Left cardiac atrium (tissue), 4 donors: ENCODE data around the gene HDAC4. TPM values are rescaled to one million over a fixed set of nuclear protein-coding genes. Genes with fewer than 3 reads are reported as not detected.
A peak's percentile ranks its signal among the peaks of the same experiment; 100 is the strongest.
"Not testable (repeated sequence)": the region's sequence is repeated elsewhere in the genome, so short reads cannot be mapped to it uniquely, and the experiment has no call there.

ENCODE experiments used
- ATAC-seq, 2 donors: fragments of 200-7000 bp; cut with Tn5 transposase; one replicate each; pipeline ENCODE4 v1.9.1; 2020; ENCODE audit warnings: mild to moderate bottlenecking in 2 of 2, moderate library complexity in 2 of 2
- DNase-seq: peaks from one replicate; pipeline ENCODE4 v3.0.0-alpha.2; 2020
- intact Hi-C, 2 donors: fragments of 100-400 bp; cut with DNase I; formaldehyde crosslinking; loops; one replicate each; pipeline versions ENCODE4 v1.14.1 to v1.15.1; 2022 to 2023
- long read RNA-seq: library from polyadenylated mRNA; unstranded; transcript quantifications from one replicate; pipeline ENCODE4 v2.0.0, GENCODE V29; 2021
- total RNA-seq, 2 donors: library from RNA; stranded (reverse); fragmentation: NEBNext Ultra II Directional; extraction: Animal tissue kit (Norgen Biotek cat#: 25700); gene quantifications; one replicate each; pipeline ENCODE4 v1.2.1, GENCODE V29; 2021
- donor health status: DM: no; HTN: yes; CAD: no.
- donor health status: DM: no; HTN: yes; CAD: no; lungs with severe emphysema.
- donor health status: DM: yes; HTN: yes; CAD: no.
- donor health status: Dilated cardiomyopathy.

The HDAC4 gene
- 10 to 100 TPM; 25.6 to 31.2 TPM for total RNA-seq
- long read RNA-seq, partial matches to known transcripts, result 4 of 12 reads
- long read RNA-seq, other reads (novel, unspliced or antisense), result 8 of 12 reads

DNA sequence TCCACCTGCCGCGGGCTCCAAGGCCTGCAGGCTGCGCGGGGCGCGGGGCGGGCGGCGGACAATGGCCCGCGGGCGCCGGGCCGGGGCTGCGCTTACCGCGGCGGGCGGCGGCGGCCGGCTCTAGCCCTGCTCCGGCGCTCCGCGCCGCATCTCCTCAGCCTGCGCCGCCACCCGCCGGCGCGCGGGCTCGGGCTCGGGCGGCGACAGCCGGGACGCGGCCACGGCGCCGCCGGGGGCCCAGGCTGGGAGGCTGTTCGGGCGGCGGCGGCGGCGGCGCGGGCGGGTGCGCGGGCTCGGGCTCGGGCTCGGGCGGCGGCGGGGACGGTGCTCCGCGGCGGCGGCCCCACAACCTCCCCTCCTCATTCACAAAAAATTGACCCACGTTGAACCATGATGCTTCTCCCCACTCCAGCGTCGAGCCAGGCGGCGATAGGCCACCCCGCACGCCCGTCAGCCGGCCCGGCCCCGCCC, at the start of gene HDAC4:
Gene HDAC4, minus strand, starts transcription at position 425 of the 471 bp plus-strand sequence. CDS start 48,321 bp downstream, outside the sequence.
- DNase-seq, result no peak
- no peak for ATAC-seq
- intact Hi-C loops, result no loop called here

DNA sequence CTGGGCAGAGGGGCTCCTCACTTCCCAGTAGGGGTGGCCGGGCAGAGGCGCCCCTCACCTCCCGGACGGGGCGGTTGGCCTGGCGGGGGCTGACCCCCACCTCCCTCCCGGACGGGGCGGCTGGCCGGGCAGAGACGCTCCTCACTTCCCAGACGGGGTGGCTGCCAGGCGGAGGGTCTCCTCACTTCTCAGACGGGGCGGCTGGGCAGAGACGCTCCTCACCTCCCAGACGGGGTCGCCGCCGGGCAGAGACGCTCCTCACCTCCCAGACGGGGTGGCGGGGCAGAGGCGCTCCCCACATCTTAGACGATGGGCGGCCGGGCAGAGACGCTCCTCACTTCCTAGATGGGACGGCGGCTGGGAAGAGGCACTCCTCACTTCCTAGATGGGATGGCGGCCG, 48.6 kb upstream of the HDAC4 start:
- ATAC-seq, DNase-seq, intact Hi-C loops: not testable (repeated sequence)

DNA sequence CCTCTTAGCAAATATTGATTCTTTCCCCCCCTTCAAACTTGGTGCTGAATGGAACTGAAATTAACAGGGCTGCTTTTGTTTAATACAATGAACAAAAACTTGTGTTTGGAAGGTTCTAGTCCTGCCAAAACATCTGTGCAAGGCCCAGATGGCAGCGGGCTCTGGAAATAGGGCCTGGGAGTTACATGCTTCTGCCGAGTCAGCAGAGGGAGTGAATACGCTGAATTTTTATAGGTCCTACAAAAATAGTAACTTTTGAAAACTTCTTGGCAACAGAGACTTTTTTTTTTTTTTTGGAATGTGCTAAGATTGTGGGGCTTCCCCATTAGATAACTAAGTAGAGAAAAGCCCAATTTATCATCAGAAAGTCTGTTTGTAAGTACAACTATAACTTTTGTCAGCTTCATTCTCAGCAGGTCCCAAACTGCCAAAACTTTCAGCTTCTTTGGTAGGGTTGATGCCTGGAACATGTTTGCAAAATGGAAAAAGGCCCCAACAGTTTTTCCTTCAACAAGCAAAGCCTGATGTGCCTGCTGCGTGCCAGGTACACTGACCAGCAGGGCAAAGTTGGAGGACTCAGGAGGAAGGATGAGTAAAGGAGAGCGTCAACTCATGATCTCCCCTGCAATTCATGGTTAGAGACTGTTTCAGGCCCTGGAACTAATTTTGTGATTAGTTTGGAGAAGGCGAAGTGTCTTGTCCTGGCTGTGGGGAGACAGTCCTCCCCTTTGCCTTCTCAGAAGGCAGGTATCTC, 45.1 kb upstream of the HDAC4 start:
- ATAC-seq (peak; percentile 77 to 86), DNase-seq (no peak)
- intact Hi-C loops, result no loop called here

DNA sequence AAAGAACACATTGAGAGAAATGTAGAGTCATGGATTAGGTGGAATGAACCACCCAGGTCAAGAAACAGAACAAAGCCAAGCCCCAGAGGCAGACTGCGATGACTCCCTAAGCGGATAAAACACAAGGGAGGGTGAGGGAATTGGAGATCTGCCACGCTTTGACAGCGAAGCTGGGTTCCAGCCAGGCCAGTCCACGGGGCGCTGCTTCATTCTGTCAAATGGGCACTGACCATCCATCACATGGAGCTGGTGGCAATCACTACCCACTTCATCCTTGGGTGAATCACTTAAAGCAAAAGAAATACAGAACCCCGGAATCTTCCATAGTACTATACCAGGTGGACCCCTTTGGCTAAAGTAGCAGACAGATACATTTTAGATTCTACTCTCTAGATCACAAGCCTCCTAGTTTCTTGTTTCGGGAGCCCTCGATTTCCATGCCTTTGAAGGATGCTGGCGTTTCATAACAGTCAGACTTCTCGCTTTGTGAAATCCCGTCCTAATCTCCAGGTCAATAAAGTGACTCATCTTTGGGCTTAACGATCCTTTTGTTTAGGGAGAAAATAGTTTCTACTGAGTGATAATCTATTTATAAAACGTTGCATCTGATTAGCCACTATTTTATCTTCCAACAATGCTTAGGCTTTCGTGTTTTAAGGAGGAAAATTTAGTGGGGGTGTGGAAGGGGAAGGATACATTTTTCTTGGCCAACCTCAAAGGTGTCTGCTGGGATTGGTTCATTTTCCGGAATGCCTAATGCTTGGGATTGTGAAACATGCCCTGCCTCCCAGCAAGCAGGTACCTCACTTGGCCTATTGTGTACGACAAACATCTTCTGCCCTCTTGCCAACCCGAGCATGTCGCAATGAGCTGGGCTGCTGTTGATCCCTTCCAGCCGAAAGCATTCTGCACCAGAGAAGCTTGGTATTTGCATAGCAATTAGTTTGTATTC, 44.1 kb upstream of the HDAC4 start:
- intact Hi-C loops, result no loop called here
- DNase-seq, result no peak
- peak; percentile 54 to 71 for ATAC-seq

DNA sequence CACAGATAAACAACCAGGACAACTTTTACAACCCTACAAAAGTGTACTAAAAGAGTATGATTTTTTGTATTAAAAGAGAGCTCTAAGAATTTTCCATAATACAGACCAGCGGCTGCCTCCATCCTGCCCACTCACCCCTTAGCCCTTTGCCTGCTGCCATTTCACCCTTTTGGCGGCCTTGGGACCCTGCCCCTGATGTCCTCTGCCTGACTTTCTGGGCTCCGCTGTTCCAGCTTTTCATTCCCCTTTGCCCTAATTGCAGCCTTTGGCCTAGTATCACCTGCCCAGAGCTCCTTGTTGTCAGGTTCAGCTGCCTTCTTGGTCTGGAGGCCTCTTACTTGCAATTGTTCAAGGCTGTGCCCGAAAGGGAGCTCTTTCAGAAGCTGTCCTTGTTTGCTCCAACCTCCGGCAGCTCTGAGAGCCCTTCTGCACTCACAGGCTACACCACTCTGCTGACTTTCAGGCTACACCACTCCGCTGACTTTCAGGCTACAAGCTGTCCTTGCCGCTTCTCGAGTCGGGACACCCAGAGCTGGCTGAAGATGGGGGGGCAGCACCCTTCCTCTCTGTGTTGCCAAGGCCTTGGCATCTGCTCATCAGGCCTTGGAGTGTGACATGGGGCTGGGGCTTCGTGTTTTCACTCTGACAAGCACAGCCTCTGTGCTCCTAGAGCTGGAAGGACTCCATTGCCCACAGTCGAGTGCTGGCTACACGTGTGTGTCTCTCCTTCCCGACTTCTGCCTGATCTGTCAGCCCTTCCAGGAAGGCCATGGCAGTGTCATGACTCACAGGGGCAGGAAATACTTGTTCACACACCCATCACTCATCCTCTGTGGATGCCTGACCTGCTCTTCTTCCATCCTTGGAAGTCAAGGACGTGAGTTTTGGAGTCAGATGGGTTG, 43.1 kb upstream of the HDAC4 start:
- intact Hi-C loops, result no loop called here
- ATAC-seq, result peak in 1 of 2 donors; percentile 52
- no peak for DNase-seq

DNA sequence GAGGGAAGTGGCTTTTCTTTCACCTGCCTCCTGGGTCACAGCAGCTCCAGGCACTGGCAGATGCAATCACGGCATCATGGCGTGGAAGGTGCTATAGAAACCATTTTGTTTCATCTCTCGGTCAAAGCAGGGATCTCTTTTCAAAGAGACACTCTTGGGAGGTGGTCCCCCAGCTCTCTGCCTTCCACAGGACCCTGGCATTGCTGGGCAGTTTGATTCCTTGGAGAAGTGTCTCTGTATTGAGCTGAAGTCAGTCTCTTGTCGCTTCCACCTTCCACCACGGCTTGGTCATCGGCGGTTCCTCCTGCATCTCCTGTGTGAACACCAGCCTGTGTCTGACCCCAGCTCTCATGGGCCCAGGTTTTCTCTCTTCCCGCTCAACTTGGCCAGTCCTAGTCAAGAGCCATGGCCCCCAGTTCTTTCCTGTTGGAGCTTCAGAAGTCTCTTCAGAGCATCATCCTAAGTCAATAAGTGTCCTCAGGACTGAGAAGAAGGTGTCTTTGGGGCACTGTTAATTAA, 42.3 kb upstream of the HDAC4 start:
- intact Hi-C loops, result no loop called here
- no peak for DNase-seq

DNA sequence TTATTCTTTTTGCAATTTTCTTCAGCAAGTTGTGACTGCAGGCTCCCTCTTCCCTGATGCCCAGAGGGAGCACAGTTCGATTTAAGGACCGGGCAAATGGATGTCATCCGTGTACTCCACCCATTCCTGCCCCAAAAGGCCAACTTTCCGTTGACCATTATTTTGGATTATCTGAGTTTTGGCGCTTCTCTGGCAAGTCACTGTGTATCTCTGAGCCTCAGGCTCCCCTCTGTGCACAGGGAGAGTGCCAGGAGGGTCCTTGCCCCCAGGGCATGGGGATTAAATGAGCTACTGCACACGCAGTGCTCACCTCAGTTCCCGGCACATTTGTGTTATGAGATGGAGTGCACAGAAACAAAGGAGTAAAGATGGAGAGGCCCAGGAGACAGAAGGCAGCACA, 41.4 kb upstream of the HDAC4 start:
- intact Hi-C loops, result no loop called here
- ATAC-seq (no peak), DNase-seq (no peak)

More for the DNA sequence above, 42.3 kb upstream of the HDAC4 start:
- ATAC-seq, result no peak

DNA sequence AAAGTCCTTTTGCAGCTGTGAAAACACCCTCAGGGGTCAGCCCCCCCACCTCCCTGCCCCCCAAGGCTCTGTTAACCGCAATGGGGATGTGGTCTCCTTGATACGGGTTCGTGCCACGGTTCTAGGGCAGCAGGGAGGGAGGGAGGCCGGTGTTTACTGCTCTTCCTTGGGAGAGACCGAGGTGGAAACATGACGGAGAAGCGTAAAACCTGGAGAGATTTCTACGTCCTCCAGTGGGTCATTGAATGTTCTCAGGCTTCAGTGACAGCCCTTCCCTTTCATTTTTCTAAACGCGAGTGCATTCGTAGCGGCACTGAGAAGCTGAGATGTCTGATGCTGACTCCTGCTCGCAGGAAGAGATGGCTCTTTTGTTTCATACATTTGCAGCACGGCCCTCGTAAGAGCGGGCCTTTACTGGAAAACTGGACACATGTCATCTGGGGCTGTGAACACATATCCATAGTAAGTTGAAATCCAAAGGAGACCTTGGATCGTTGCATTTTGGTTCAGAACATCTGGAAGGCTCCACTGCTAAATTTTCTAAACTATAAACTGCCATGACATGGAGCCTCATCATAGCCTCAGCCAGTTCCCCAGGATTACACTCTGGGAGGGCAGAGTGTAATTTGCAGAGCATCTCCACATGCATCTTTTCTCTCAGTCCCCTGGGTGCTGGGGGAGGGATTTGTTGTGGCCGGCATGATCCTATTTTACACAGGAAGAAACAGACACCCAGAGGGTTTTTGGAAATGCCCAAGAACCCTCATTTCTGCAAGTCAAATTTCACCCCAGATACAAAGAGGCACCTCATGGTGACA, 40.6 kb upstream of the HDAC4 start:
- intact Hi-C loops, result no loop called here
- no peak for DNase-seq
- no peak for ATAC-seq

DNA sequence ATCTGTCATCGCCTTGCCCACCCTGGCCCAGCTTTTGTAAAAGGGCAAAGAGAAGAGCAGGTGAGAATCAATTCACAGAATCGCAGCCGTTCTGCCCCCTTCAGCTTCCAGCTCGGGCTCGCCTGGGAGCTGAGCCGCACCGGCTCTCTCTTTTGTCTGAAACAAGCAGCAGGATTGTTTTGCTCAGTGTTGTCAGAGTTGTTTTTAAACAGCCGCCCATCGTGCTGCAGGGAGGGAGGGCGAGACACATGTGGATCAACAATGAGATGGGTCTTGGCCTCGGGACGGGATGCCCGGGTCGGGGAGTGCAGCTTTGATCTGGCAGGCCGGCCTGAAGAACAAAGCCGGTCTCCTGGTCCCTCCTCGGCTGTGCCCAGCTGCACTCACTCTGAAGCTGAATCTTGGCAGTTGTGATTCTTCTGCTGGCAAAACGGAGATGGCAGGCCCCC, 39.7 kb upstream of the HDAC4 start:
- DNase-seq (no peak), ATAC-seq (peak in 1 of 2 donors; percentile 20)
- intact Hi-C loops, result no loop called here

DNA sequence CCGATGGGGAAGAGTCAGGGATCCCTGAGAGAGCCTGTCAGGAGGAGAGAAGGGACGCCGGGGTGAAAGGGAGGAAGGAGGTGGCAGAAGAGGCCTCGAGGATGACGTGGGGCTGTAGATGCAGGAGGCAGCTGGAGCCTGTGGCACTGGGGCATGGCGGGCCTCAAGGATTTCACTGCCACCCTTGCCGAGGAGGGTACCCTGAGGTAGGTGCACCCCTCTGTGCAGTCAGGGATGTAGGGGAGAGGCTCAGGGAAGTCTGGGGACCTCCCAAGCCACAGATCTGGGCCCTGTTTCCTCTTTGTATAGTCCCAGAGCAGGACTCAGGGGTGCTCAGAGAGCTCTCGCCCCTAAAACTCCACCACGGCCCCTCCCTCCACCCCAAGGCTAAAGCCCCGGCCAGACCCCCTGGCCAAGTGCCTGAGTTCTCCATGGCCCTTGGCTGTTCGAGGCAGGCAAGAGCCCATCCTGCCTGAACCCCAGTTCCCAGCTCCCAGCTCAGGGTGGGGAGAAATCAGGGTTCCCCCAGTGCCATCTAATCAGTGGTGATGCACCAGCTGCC, 39.0 kb upstream of the HDAC4 start:
- intact Hi-C loops, result no loop called here
- no peak for ATAC-seq
- DNase-seq, result no peak

DNA sequence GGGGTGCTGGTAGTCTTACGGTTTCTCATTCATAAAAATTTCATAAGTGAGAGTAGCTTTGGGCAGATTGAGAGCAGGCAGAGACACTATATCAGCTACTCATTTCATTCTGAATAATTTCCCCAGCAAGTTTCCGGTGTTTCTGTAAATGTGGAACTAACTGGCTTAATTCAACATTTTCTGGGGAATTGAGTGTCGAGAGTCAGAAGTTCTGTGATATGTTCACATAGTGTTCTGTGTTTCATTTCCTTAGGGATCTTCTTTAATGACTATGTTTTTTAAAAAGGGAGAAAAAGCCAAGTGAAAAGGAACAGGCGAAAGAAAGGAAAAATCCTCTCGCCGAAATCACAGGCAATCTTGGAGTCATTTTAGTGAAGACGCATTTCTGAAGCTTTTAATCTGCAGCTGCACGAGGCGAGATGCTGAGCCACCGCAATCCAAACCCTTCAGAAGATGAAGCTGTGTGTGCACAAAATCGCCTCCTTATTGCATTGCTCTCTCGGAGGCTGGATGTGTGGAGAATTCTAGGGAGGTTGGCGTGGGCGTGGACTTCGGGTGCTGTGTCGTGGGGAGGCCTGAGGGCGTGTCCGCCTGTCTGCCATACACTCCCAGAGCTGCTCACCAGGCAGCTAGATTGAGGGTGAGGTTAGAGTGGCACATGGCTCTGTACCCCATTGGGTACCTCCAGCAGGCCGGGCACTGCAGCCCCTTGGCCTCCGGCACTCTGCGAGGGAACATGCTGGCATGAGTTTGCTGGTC, 38.4 kb upstream of the HDAC4 start:
- ATAC-seq (no peak), DNase-seq (no peak)
- intact Hi-C loops, result no loop called here

DNA sequence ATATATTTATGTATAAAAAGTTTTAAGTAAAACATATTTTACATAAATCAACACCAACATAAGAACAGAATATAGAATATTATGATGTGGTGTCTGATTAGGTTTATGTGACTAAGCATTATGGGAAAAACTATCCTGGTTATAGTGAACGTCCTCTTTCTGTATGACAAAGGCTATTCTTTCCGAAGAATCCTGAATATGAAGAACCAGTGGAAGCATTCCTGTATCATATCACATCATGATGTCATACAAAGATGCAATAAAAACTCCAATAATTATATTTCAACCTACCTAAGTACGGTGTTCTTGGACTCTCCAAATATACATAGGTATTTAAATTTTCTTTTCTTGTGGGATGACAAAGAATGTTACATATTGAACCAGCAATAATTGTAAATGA, 37.5 kb upstream of the HDAC4 start:
- DNase-seq (no peak), ATAC-seq (no peak)
- intact Hi-C loops, result no loop called here

DNA sequence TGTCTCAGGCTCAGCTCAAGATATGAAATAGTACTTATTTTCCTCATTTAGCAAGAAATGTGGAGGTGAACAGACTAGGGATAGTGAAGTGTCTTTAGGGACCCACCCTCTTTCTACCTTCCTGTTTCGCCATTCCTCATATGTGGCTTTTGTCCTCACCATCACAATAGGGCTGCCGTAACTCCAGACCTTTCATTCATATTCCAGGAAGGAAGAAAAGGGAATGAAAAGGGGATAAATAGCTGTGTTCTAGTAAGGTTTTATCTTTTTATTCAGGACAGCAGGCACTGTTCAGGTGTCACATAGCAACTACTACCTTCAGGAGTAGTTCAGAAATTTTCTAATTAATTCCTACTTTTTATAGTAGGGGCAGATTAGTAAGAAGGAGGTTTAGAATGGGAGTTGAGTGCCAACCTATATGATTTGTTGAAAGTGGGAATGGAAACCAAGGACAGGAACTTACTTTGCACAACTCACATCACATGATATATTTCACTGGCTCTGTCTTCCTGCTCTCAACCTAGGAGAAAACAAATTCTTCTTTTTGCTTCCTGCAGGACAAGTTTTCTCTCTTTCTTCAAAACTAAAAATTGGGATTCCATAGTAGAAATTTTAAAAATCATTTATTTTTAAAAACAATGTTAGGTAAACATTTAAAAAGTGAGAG, 36.0 kb upstream of the HDAC4 start:
- intact Hi-C loops, result no loop called here

DNA sequence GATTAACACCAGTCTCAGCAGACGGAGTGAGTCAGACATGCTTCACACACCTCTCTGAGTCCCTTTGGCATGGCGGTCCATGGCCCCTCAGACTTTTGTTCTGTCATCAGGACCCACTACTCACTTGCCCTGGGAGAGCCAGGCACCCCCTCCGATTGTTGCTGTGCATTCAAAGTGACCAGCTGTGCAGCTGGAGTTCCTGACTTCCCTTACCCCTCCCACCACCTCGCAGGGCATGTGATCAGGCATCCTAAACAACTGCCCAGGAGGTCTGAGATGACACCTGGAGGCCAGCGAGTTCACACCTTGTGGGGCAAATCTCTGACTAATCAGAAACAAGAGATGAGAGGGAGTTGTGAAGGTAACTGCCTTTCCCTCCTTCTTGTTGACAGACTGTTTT, 35.3 kb upstream of the HDAC4 start:
- intact Hi-C loops, result no loop called here
- ATAC-seq (no peak), DNase-seq (no peak)

More for the DNA sequence above, 36.0 kb upstream of the HDAC4 start:
- no peak for ATAC-seq
- DNase-seq, result no peak

DNA sequence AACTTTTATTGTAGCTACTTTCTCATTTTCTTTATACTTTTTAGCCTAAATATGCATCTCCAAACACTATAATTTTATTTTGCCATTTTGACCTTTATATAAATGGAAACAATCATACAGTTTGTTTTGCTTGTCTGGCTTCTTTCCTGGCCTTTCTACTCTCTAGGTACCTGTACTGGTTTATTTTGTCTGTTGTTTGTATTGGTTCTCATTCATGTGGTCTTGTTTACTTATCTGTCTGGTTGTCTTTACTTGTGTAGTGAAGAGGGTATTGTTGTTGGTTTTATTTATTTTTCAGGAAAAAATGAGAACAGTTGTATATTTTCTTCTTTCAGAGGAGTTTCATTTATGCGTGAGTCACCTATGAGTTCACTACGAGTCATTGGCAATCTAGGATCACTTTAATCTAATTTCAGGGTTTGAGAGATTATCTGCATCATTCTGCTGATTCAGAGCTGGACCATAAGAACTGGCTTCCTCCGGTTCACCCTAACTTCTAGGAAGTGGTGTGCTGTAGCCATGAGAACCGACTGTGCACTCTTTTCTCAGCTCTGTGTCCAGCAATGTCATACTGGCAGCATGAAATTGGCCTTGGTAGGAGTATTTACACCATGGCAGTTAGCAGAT, 33.1 kb upstream of the HDAC4 start:
- intact Hi-C loops, result no loop called here
- DNase-seq, result no peak
- peak in 1 of 2 donors; percentile 35 for ATAC-seq

DNA sequence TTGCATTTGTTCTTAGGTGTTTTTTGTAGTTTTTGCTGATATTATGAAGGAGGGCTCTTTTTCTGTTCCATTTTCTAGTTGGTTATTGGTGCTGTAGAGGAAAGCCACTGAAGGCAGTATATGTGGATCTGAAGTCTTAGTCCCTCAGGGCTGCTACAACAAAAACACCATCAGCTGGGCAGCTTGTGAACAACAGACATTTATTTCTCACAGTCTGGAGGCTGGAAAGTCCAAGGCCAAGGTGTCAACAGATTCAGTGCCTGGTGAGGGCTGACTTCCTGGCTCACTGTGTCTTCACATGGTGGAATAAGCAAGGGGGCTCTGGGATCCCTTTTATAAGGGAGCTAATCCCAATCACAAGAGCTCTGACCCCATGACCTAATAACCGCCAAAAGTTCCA, 31.4 kb upstream of the HDAC4 start:
- intact Hi-C loops, result no loop called here
- no peak for ATAC-seq
- DNase-seq, result no peak
